ENCODE measurements around the gene LRRIQ4. TPM values are rescaled to one million over a fixed set of nuclear protein-coding genes. Genes with fewer than 3 reads are reported as not detected.

The LRRIQ4 gene
- polyA plus RNA-seq (ENCODE audit: insufficient read length): 0.13 TPM

GRCh38 chr3:169812332-169813235, at the start of gene LRRIQ4, which contains the start of gene LRRC34:
TSS of gene LRRIQ4 (plus strand) at chr3:169812870. CDS start at chr3:169821922, 9,052 bp downstream.
TSS of gene LRRC34 (minus strand) at chr3:169812904. CDS start at chr3:169812548, 356 bp downstream.
- peak; percentile 25 for DNase-seq (ENCODE audit: low read depth)

GRCh38 chr3:169764312-169764881, 48.3 kb upstream of the LRRIQ4 start:
- no peak for DNase-seq (ENCODE audit: low read depth)

GRCh38 chr3:169764882-169765612, 47.6 kb upstream of the LRRIQ4 start, which contains the start of gene TERC:
TSS of gene TERC (minus strand) at chr3:169765060.
- peak; percentile 92 for DNase-seq (ENCODE audit: low read depth)

- no peak for DNase-seq (ENCODE audit: low read depth)
Observed at GRCh38 chr3:169769287-169770181, 43.1 kb upstream of the LRRIQ4 start, which contains the start of gene ACTRT3. TSS of gene ACTRT3 (minus strand) at chr3:169769561. CDS start at chr3:169769520, 41 bp downstream.

- peak; percentile 88 for DNase-seq (ENCODE audit: low read depth)
Observed at GRCh38 chr3:169771497-169772304, 41.0 kb upstream of the LRRIQ4 start.

- peak; percentile 70 for DNase-seq (ENCODE audit: low read depth)
Observed at GRCh38 chr3:169772305-169772896, 40.3 kb upstream of the LRRIQ4 start.

GRCh38 chr3:169772897-169773816, 39.5 kb upstream of the LRRIQ4 start, which contains the start of gene MYNN:
TSS of gene MYNN (plus strand) at chr3:169773396. CDS start at chr3:169774296, 900 bp downstream.
- peak; percentile 81 for DNase-seq (ENCODE audit: low read depth)

- DNase-seq (ENCODE audit: low read depth): no peak
Observed at GRCh38 chr3:169774186-169774585, 38.5 kb upstream of the LRRIQ4 start.

- DNase-seq (ENCODE audit: low read depth): no peak
Observed at GRCh38 chr3:169777822-169778221, 34.8 kb upstream of the LRRIQ4 start.

- no peak for DNase-seq (ENCODE audit: low read depth)
Observed at GRCh38 chr3:169780742-169781141, 31.9 kb upstream of the LRRIQ4 start.

GRCh38 chr3:169781209-169781855, 31.3 kb upstream of the LRRIQ4 start:
- no peak for DNase-seq (ENCODE audit: low read depth)

GRCh38 chr3:169787120-169787519, 25.6 kb upstream of the LRRIQ4 start:
- DNase-seq (ENCODE audit: low read depth): no peak

GRCh38 chr3:169787791-169788190, 24.9 kb upstream of the LRRIQ4 start:
- no peak for DNase-seq (ENCODE audit: low read depth)

- DNase-seq (ENCODE audit: low read depth): no peak
Observed at GRCh38 chr3:169790219-169790618, 22.5 kb upstream of the LRRIQ4 start.

GRCh38 chr3:169790687-169791429, 21.8 kb upstream of the LRRIQ4 start:
- no peak for DNase-seq (ENCODE audit: low read depth)

- no peak for DNase-seq (ENCODE audit: low read depth)
Observed at GRCh38 chr3:169792359-169792758, 20.3 kb upstream of the LRRIQ4 start.

GRCh38 chr3:169804681-169805080, 8.0 kb upstream of the LRRIQ4 start:
- no peak for DNase-seq (ENCODE audit: low read depth)

Measured in forelimb muscle (tissue), 1 donor.